ENCODE measurements around the gene TSHR. TPM values are rescaled to one million over a fixed set of nuclear protein-coding genes. Genes with fewer than 3 reads are reported as not detected.

TSHR gene
- total RNA-seq, 1 experiment from 2014 or later = not detected

- TF ChIP-seq CTCF (IDR thresholded peaks at IDR 0.05; ENCODE audit: unreplicated experiment) = no peak
- H3K27ac Mint-ChIP-seq (ENCODE audit: low read depth, unreplicated experiment) = no peak overlapping the region
- no peaks in the 10 kb centered on the region for H3K4me1 Mint-ChIP-seq (ENCODE audit: insufficient read depth, unreplicated experiment)
- intact Hi-C loops (cut with micrococcal nuclease) = no loop called here
- no peaks in the 10 kb centered on the region for H3K27me3 Mint-ChIP-seq (ENCODE audit: insufficient read depth, unreplicated experiment)
- POLR2A ChIA-PET = no interaction called here
- CTCF ChIA-PET = interaction anchor here (0.6 kb wide), 1 partner anchor 167 kb away, joined by 5 read pairs; no protein-coding TSS in a partner anchor
- no peak for DNase-seq (ENCODE audit: unreplicated experiment)
- H3K9me3 Mint-ChIP-seq (ENCODE audit: unreplicated experiment) = no peaks in the 10 kb centered on the region
- no TSS peak for BruUV-seq (replicated peaks)
- no peaks in the 10 kb centered on the region for H3K36me3 Mint-ChIP-seq (ENCODE audit: insufficient read depth, unreplicated experiment)
- no peak overlapping the region for H3K4me3 Mint-ChIP-seq (ENCODE audit: unreplicated experiment)
Measured at GRCh38 chr14:81123811-81124210, 168.4 kb downstream of the TSHR start.

DNA sequence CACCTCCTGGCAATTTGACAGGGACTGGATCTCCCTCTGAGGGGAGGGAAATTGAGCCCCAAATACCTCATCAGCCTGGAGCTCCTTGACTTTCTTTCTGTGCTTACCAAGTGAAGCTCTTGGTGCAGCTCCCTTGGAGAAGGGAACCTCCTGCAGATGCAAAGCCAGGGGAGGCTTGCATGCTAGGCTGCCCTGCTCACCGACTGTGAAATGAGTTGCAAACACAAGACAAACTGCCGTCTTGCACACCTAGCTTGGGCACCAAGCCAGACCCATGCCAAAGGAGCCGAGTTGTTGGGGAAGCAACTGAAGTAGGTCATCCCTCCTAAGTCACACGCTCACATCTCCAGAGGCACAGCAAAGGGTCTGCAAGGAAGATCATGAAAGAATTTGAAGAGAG is 170.1 kb downstream of the TSHR start:
- no peak for TF ChIP-seq CTCF (IDR thresholded peaks at IDR 0.05; ENCODE audit: unreplicated experiment)
- H3K27me3 Mint-ChIP-seq (ENCODE audit: insufficient read depth, unreplicated experiment) = no peaks in the 10 kb centered on the region
- H3K9me3 Mint-ChIP-seq (ENCODE audit: unreplicated experiment) = no peaks in the 10 kb centered on the region
- H3K36me3 Mint-ChIP-seq (ENCODE audit: insufficient read depth, unreplicated experiment) = no peaks in the 10 kb centered on the region
- intact Hi-C loops (cut with micrococcal nuclease) = no loop called here
- H3K27ac Mint-ChIP-seq (ENCODE audit: low read depth, unreplicated experiment) = no peak overlapping the region
- no peak for DNase-seq (ENCODE audit: unreplicated experiment)
- BruUV-seq (replicated peaks) = no TSS peak
- ChIA-PET POLR2A (no interaction called here), CTCF (interaction anchor here (1.4 kb wide), 1 partner anchor 128 kb away, joined by 5 read pairs; no protein-coding TSS in a partner anchor)
- H3K4me3 Mint-ChIP-seq (ENCODE audit: unreplicated experiment) = no peak overlapping the region
- H3K4me1 Mint-ChIP-seq (ENCODE audit: insufficient read depth, unreplicated experiment) = no peaks in the 10 kb centered on the region

DNA sequence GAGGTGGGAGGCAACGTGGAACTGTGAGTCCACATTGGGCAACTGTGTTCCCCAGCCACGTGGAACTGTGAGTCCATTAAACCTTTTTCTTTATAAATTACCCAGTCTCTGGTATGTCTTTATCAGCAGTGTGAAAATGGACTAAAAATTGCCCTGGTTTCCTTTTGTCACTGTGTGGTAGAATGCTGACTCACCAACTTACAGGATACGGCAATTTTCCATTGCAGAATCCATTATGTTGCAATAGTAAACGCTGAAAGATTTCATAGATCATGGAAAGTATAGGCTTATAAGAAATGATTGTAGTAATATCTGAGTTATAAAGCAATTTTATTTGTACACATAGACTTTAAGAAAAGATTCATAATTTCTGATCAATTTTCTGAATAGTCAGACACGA is 172.4 kb downstream of the TSHR start:
- no peak for TF ChIP-seq CTCF (IDR thresholded peaks at IDR 0.05; ENCODE audit: unreplicated experiment)
- intact Hi-C loops (cut with micrococcal nuclease) = no loop called here
- Mint-ChIP-seq H3K27me3 (ENCODE audit: insufficient read depth, unreplicated experiment) (no peaks in the 10 kb centered on the region), H3K4me3 (ENCODE audit: unreplicated experiment) (no peak overlapping the region), H3K9me3 (ENCODE audit: unreplicated experiment) (no peaks in the 10 kb centered on the region), H3K36me3 (ENCODE audit: insufficient read depth, unreplicated experiment) (no peaks in the 10 kb centered on the region), H3K27ac (ENCODE audit: low read depth, unreplicated experiment) (no peak overlapping the region), H3K4me1 (ENCODE audit: insufficient read depth, unreplicated experiment) (no peaks in the 10 kb centered on the region)
- DNase-seq (ENCODE audit: unreplicated experiment) = peak; percentile 61
- no TSS peak for BruUV-seq (replicated peaks)
- ChIA-PET CTCF (interaction anchor here (0.5 kb wide), 1 partner anchor 136 kb away, joined by 3 read pairs; no protein-coding TSS in a partner anchor), POLR2A (no interaction called here)

- DNase-seq (ENCODE audit: unreplicated experiment) = no peak
- TF ChIP-seq CTCF (IDR thresholded peaks at IDR 0.05; ENCODE audit: unreplicated experiment) = no peak
- intact Hi-C loops (cut with micrococcal nuclease) = no loop called here
- no peaks in the 10 kb centered on the region for H3K27me3 Mint-ChIP-seq (ENCODE audit: insufficient read depth, unreplicated experiment)
- no TSS peak for BruUV-seq (replicated peaks)
- CTCF ChIA-PET = no interaction called here
- POLR2A ChIA-PET = no interaction called here
- no peaks in the 10 kb centered on the region for H3K4me1 Mint-ChIP-seq (ENCODE audit: insufficient read depth, unreplicated experiment)
- no peak overlapping the region for H3K27ac Mint-ChIP-seq (ENCODE audit: low read depth, unreplicated experiment)
- no peaks in the 10 kb centered on the region for H3K9me3 Mint-ChIP-seq (ENCODE audit: unreplicated experiment)
- no peak overlapping the region for H3K4me3 Mint-ChIP-seq (ENCODE audit: unreplicated experiment)
- H3K36me3 Mint-ChIP-seq (ENCODE audit: insufficient read depth, unreplicated experiment) = no peaks in the 10 kb centered on the region
Measured at GRCh38 chr14:81129242-81129641, 173.8 kb downstream of the TSHR start.

All from MCF 10A (cell line).